ENCODE results near the gene MYT1.
"Not testable (repeated sequence)": the region's sequence is repeated elsewhere in the genome, so short reads cannot be mapped to it uniquely, and the experiment has no call there.

MYT1 gene

DNA sequence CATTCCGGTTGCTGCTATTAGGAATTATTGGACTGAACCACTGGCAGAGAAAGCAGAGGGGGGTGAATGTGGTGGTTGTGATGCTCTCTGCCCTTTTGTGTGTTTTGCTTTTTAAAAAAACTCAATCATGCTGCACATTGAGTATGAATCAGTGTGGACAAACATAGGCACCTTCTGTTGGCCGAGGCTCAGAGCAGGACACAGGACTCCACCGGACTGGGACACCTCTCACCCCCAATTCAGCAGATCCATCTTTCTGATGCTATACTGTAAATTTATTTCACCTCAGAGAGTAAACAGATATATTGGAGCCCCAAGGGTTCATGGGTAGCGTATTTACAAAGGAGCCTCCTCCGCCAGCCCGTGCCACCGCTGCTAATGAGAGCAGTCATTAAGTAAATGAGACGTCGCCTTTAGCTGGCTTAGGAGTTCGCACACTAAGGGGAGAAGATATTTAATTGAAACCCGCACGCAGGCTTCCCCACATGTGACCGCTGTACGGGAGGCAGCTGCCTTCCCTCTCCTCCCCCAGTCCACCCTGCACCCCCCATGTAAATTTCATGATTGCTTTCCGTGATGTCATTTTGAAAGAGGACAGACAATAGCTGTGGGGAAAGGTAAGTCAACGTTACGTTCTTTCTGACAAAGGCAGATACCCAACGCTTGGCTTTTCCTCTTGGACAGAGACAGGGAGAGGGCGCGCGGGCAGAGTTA is at the start of gene MYT1:
Gene MYT1 (plus strand): TSS at position 330 of the 714 bp plus-strand sequence. CDS start 34,410 bp downstream, outside the sequence.
- in situ Hi-C loops (cut with MboI; ENCODE audit: low sequenced_read_pairs) = no loop called here

- in situ Hi-C loops (cut with MboI; ENCODE audit: low sequenced_read_pairs) = no loop called here
These were observed 48.9 kb upstream of the MYT1 start for GRCh38 chr20:64115171-64115911.

DNA sequence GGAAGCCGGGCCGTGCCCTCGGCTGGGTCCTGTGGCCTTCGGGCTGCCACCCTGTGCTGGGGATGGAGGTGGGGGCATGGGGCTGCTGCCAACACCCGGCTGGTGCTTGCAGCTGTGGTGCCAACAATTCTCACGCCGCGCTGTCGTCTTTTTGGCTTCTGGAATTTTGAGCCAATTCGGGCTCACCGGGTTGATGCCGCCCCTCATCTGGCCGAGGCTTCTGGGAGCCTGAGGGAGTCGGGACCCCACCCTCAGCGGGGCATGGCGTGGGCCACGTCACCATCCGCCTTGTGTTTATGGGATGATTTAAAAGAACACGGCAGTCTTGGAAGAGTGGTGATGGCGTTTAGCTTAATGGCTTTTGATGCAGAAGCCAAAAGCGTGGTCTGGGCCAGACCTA is 48.2 kb upstream of the MYT1 start:
- in situ Hi-C loops (cut with MboI; ENCODE audit: low sequenced_read_pairs) = no loop called here

GRCh38 chr20:64116541-64117431 is 47.5 kb upstream of the MYT1 start:
- in situ Hi-C loops (cut with MboI; ENCODE audit: low sequenced_read_pairs) = no loop called here

DNA sequence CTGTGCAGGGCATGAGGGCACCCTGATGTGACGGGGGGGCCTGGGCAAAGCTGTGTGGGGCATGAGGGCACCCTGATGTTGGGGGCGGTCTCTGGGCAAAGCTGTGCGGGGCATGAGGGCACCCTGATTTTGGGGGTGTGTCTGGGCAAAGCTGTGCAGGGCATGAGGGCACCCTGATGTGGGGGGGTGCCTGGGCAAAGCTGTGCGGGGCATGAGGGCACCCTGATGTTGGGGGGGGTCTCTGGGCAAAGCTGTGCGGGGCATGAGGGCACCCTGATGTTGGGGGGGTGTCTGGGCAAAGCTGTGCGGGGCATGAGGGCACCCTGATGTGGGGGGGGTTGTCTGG is 46.8 kb upstream of the MYT1 start:
- in situ Hi-C loops (cut with MboI; ENCODE audit: low sequenced_read_pairs) = not testable (repeated sequence)

- in situ Hi-C loops (cut with MboI; ENCODE audit: low sequenced_read_pairs) = no loop called here
These were observed 45.0 kb upstream of the MYT1 start for GRCh38 chr20:64119301-64119680.

GRCh38 chr20:64119681-64120341 is 44.4 kb upstream of the MYT1 start:
- in situ Hi-C loops (cut with MboI; ENCODE audit: low sequenced_read_pairs) = no loop called here

DNA sequence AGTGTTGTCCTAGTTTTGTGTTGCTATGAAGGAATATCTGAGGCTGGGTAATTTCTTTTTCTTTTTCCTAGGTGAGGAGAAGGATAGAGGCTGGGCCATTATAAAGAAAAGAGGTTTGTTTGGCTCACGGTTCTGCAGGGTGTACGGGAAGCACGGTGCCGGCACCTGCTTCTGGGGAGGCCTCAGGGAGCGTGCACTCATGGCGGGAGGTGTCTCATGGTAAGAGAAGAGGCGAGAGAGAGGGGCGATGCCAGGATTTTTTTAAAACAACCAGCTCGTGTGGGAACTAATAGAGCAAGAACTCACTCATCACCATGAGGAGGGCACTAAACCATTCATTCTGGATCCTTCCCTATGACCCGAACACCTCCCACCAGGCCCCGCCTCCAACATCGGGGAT is 42.7 kb upstream of the MYT1 start:
- in situ Hi-C loops (cut with MboI; ENCODE audit: low sequenced_read_pairs) = no loop called here

- in situ Hi-C loops (cut with MboI; ENCODE audit: low sequenced_read_pairs) = not testable (repeated sequence)
These were observed 41.3 kb upstream of the MYT1 start for GRCh38 chr20:64122927-64123326.

- in situ Hi-C loops (cut with MboI; ENCODE audit: low sequenced_read_pairs) = not testable (repeated sequence)
These were observed 40.7 kb upstream of the MYT1 start for GRCh38 chr20:64123517-64123916.

DNA sequence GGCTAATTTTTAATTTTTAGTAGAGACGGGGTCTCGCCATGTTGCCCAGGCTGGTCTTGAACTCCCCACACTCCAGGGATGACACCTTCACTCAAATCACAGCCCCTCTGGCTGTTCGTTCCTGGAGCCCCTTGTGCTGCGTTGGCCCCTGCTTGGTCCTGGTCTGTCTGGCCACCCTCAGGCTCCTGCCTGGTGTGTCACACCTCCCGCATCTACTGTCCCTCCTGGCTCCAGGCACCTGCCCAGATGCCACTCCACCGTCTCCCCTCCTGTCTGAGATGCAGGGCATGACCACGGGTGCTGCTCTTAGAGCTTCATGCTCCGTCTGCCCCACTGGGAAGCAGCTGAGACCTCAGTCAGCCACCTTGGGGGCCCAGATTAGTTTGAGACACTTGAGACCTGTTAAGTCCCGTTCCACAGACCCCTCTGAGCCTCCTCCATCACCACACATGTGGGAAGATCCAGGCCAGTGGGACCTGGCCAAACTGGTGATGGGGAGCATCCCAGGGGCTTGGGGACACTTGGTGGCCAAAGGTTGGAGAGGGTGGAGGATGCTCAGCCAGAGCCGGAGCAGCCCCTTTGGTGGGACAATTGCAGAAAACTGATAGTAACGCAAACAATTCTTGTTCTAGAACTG is 35.0 kb upstream of the MYT1 start:
- in situ Hi-C loops (cut with MboI; ENCODE audit: low sequenced_read_pairs) = no loop called here

DNA sequence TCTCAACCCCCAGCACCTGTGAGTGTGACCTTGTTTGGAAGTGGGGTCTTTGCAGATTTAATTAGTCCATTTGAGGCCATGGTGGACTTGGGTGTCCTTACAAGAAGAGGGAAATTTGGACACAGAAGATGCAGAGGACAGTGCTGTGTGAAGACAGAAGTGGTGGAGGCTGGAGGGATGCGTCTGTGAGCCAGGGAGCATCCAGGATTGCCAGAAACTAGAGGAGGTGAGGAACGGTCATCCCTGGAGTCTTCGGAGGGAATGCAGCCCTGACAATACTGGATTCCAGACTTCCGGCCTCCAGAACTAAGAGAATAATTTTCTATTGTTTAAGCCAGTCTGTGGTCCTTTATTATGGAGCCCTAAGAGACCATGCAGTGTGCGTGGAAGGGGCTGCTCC is 34.0 kb upstream of the MYT1 start:
- in situ Hi-C loops (cut with MboI; ENCODE audit: low sequenced_read_pairs) = no loop called here

GRCh38 chr20:64130876-64131275 is 33.4 kb upstream of the MYT1 start:
- in situ Hi-C loops (cut with MboI; ENCODE audit: low sequenced_read_pairs) = no loop called here

- in situ Hi-C loops (cut with MboI; ENCODE audit: low sequenced_read_pairs) = no loop called here
These were observed 32.8 kb upstream of the MYT1 start for GRCh38 chr20:64131406-64131805.

DNA sequence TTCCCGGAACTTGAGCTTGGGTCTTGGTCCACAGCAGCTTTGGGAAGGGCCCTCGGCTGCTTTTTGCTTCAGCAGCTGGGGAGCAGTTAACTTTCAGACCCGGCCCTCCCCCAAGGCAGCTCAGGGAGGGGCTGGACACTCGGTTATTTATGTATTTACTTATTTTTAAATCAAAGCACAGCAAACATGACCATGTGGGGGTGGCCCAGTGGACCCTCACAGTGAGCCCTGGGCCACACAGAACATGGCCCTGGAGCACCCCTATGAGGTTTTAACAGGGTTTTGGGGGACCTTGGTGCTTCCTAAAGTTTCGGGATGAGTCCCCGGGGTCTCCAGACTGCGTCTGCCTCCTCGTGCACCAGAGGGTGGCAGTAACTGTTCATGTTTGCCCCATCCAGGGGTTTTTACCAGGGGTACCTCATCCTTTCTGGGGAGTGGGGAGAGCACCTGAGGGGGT is 30.3 kb upstream of the MYT1 start:
- in situ Hi-C loops (cut with MboI; ENCODE audit: low sequenced_read_pairs) = no loop called here

GRCh38 chr20:64134744-64135143 is 29.5 kb upstream of the MYT1 start:
- in situ Hi-C loops (cut with MboI; ENCODE audit: low sequenced_read_pairs) = not testable (repeated sequence)

DNA sequence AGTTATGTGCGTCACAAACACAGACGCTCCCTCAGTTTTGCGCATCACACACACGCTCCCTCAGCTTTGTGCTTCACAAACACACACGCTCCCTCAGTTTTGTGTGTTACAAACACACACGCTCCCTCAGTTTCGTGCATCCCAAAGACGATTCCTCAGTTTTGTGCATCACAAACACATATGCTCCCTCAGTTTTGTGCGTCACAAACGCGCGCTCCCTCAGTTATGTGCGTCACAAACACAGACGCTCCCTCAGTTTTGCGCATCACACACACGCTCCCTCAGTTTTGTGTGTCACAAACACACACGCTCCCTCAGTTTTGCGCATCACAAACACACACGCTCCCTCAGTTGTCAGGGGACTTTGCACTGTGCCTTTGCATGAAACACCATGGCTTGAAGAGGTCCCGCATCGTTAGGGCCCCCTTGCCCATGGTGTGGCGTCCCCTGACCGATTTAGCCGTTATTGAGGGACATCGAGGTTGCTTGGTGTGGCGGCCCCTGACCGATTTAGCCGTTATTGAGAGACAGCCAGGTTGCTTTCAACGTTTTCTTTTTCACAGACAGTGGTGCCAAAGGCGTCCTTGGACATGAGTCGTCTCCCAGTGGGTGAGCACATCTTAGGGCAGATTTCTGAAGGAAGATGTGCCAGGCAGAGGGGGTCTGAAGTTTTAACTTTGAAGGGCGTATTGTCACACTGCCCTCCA is 28.1 kb upstream of the MYT1 start:
- in situ Hi-C loops (cut with MboI; ENCODE audit: low sequenced_read_pairs) = no loop called here

DNA sequence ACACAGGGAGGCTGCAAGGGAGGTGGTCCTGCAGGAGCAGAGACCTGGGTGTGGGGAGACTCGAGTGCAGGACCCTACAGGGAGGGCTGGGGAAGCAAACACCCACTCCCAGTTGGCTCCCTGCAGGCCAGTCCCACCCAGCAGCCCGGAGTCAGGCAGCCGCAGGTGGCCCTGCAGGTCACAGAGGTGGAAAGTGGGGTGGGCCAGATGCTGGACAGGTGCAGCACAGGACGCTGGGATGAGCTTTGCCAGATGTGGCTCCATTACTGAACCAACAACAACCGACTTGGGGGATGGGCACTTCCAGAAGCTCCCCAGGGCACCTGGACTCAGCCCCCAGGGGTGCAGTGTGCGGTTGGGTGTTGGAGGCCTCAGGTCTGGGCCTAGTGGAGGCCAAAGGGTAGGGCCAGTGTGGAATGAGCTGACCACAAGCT is 26.6 kb upstream of the MYT1 start:
- in situ Hi-C loops (cut with MboI; ENCODE audit: low sequenced_read_pairs) = no loop called here

DNA sequence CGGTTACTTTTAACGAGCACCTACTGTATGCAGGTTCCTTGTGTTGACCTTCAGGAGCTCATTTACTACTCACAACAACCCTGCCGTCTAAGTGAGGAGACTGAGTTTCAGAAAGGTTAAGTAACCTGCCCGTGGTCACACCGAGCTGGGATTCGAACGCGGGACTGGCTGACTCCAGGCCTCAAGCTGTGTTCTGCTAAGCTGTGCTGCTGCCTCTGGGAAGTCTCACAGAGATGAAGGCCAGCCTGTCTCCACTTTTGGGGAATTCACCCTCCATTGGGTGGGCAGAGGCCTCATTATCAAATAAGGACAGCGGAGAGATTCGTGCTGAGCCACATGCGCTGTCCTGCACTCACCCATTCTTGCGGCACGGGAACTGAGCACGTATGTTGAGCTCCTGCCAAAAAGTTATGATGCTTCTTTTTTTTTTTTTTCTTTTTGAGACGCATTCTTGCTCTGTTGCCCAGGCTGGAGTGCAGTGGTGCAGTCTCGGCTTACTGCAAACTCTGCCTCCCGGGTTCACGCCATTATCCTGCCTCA is 25.9 kb upstream of the MYT1 start:
- in situ Hi-C loops (cut with MboI; ENCODE audit: low sequenced_read_pairs) = no loop called here

All from HL-60/S4 (cell line).